ENCODE data around the gene CRMP1.

Gene CRMP1

GRCh38 chr4:5785806-5786680 is 106.8 kb downstream of the CRMP1 start:
- no peak overlapping the region for H3K4me3 ChIP-seq (ENCODE audit: low read length)
- no peak for DNase-seq (ENCODE audit: low read depth, low spot score)

GRCh38 chr4:5784960-5785611 is 107.8 kb downstream of the CRMP1 start:
- H3K4me3 ChIP-seq (ENCODE audit: low read length): no peak overlapping the region
- DNase-seq (ENCODE audit: low read depth, low spot score): no peak

- DNase-seq (ENCODE audit: low read depth, low spot score): no peak
- H3K4me3 ChIP-seq (ENCODE audit: low read length): no peak overlapping the region
Measured at GRCh38 chr4:5784021-5784420, 108.9 kb downstream of the CRMP1 start.

- DNase-seq (ENCODE audit: low read depth, low spot score): no peak
- H3K4me3 ChIP-seq (ENCODE audit: low read length): no peak overlapping the region
Measured at GRCh38 chr4:5783486-5783885, 109.4 kb downstream of the CRMP1 start.

GRCh38 chr4:5782829-5783476 is 109.9 kb downstream of the CRMP1 start:
- no peak for DNase-seq (ENCODE audit: low read depth, low spot score)
- no peak overlapping the region for H3K4me3 ChIP-seq (ENCODE audit: low read length)

GRCh38 chr4:5781691-5782090 is 111.2 kb downstream of the CRMP1 start:
- H3K4me3 ChIP-seq (ENCODE audit: low read length): no peak overlapping the region
- no peak for DNase-seq (ENCODE audit: low read depth, low spot score)

- no peak for DNase-seq (ENCODE audit: low read depth, low spot score)
- no peak overlapping the region for H3K4me3 ChIP-seq (ENCODE audit: low read length)
Measured at GRCh38 chr4:5780831-5781480, 111.9 kb downstream of the CRMP1 start.

GRCh38 chr4:5776510-5776909 is 116.4 kb downstream of the CRMP1 start:
- no peak for DNase-seq (ENCODE audit: low read depth, low spot score)
- no peak overlapping the region for H3K4me3 ChIP-seq (ENCODE audit: low read length)

GRCh38 chr4:5774416-5775036 is 118.4 kb downstream of the CRMP1 start:
- no peak for DNase-seq (ENCODE audit: low read depth, low spot score)
- no peak overlapping the region for H3K4me3 ChIP-seq (ENCODE audit: low read length)

GRCh38 chr4:5773271-5773555 is 119.7 kb downstream of the CRMP1 start:
- no peak for DNase-seq (ENCODE audit: low read depth, low spot score)
- no peak overlapping the region for H3K4me3 ChIP-seq (ENCODE audit: low read length)

GRCh38 chr4:5772528-5773270 is 120.2 kb downstream of the CRMP1 start:
- DNase-seq (ENCODE audit: low read depth, low spot score): no peak
- no peak overlapping the region for H3K4me3 ChIP-seq (ENCODE audit: low read length)
